ENCODE measurements around the gene CIPC. TPM values are rescaled to one million over a fixed set of nuclear protein-coding genes. Genes with fewer than 3 reads are reported as not detected.
A peak's percentile ranks its signal among the peaks of the same experiment; 100 is the strongest.

Gene CIPC
- polyA plus RNA-seq, 1 experiment, result 15.5 TPM

DNA sequence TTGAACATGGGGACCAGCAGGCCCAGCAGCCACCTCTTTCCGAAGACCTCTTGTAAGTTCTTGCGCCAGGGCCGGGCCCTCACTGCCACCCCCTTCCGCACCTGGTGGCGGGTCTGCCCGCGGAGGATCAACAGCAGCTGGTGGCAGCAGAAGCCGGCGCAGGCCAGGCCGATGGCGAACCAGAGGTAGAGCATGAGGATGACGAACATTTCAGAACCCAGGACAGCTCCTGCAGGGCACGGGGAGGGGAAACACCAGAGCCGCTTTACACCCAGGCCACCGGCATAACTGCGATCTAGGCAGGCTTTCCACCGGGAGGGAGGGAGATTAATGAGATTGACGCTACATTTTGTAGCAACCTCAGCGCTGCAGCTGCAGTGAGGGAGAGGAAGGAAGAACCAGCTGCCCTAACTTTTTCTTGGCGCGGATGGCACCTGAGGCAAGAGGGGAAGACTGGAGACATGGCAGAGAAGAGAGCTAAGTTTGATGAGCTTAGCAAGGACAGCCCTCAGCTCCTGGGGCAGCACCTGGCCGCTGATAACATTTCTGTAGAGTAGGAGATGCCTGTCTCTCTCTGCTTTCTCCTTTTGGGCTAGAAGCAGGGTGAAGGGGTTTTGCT is 35.8 kb downstream of the CIPC start:
- TF ChIP-seq, protein P1, sequence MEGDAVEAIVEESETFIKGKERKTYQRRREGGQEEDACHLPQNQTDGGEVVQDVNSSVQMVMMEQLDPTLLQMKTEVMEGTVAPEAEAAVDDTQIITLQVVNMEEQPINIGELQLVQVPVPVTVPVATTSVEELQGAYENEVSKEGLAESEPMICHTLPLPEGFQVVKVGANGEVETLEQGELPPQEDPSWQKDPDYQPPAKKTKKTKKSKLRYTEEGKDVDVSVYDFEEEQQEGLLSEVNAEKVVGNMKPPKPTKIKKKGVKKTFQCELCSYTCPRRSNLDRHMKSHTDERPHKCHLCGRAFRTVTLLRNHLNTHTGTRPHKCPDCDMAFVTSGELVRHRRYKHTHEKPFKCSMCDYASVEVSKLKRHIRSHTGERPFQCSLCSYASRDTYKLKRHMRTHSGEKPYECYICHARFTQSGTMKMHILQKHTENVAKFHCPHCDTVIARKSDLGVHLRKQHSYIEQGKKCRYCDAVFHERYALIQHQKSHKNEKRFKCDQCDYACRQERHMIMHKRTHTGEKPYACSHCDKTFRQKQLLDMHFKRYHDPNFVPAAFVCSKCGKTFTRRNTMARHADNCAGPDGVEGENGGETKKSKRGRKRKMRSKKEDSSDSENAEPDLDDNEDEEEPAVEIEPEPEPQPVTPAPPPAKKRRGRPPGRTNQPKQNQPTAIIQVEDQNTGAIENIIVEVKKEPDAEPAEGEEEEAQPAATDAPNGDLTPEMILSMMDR (IDR thresholded peaks at IDR 0.05; ENCODE audit: insufficient read depth, low read depth, low read length), result no peak
- Histone ChIP-seq H3K27me3 (ENCODE audit: control insufficient read depth, insufficient read depth, low read length) (peaks cover 17% of the 10 kb centered on the region), H3K4me3 (ENCODE audit: low read depth, low read length) (no peak overlapping the region), H3K36me3 (ENCODE audit: control insufficient read depth, insufficient read depth, low read length) (no peaks in the 10 kb centered on the region)
- ChIA-PET CTCF (interaction anchor here (0.7 to 2.8 kb wide), 5 partner anchors 10 to 261 kb away, joined by 3 to 21 read pairs (median 3); no protein-coding TSS in a partner anchor), POLR2A (no interaction called here)
- no peak for DNase-seq (ENCODE audit: low read depth)

DNA sequence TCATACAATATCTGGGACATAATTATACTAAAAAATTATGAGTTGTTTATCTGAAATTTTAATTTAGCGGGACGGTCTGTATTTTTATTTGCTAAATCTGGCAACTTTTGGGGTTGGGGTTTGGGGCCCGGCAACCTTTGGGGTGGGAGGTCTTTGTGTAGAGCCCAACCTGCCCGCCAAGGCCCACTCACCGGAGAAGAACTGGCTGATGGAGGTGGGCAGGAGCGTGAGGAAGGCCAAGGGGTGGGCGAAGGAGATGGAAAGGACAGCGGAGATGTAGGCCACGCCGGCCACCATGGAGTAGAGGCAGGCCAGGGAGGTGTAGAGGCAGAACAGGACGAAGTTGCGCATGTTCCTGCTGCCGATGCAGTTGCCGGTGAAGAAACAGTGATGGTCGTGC is 41.0 kb downstream of the CIPC start:
- ChIA-PET POLR2A (no interaction called here), CTCF (interaction anchor here (1.8 kb wide), 1 partner anchor 10 kb away, joined by 5 read pairs; no protein-coding TSS in a partner anchor)
- TF ChIP-seq, protein P1 (IDR thresholded peaks at IDR 0.05; ENCODE audit: insufficient read depth, low read depth, low read length), result no peak
- no peaks in the 10 kb centered on the region for H3K36me3 ChIP-seq (ENCODE audit: control insufficient read depth, insufficient read depth, low read length)
- peaks cover 40% of the 10 kb centered on the region for H3K27me3 ChIP-seq (ENCODE audit: control insufficient read depth, insufficient read depth, low read length)
- no peak overlapping the region for H3K4me3 ChIP-seq (ENCODE audit: low read depth, low read length)
- DNase-seq (ENCODE audit: low read depth), result no peak

DNA sequence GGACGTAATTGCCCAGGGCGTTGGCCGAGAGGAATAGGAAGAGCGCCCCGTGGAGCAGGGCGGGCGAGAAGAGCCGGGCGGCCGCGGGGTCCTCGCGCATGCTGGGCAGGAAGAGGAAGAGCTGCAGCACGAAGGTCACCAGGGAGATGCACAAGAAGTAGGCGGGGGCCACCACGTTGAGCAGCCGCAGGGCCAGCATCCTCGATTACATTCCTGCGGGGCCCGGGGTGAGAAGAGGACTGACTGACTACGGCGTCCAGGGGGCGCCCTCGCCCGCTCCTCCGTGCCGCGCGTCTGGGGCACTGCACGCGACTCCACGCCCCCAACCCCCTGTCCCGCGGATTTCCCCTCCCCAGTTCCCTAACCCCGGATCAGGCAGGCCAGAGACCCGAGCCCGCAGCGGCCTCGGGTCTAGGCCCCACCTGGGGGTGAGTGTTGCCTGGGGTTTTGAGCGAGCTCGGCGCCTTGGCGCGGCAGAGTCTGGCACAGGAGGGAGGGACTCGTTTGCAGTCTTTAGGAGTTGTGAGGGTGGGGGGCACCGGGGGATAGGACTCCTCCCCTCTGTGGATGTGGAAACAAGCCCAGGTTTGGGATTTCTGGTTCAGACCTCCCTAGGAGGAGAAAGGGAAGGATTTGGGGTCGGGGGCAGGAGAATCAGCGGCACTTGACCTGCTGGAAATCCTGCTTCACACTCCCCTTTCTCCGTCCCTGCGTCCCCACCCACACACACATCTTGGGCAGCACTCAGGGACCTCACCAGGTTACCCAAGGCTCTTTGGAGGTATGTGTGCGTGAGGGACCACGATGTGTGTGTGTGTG is 41.7 kb downstream of the CIPC start:
- peaks cover 43% of the 10 kb centered on the region for H3K27me3 ChIP-seq (ENCODE audit: control insufficient read depth, insufficient read depth, low read length)
- POLR2A ChIA-PET, result no interaction called here
- H3K4me3 ChIP-seq (ENCODE audit: low read depth, low read length), result no peak overlapping the region
- TF ChIP-seq, protein P1 (IDR thresholded peaks at IDR 0.05; ENCODE audit: insufficient read depth, low read depth, low read length), result peak; percentile 57
- CTCF ChIA-PET, result interaction anchor here (1.8 kb wide), 1 partner anchor 9 kb away, joined by 5 read pairs; no protein-coding TSS in a partner anchor
- no peaks in the 10 kb centered on the region for H3K36me3 ChIP-seq (ENCODE audit: control insufficient read depth, insufficient read depth, low read length)
- DNase-seq (ENCODE audit: low read depth), result no peak

DNA sequence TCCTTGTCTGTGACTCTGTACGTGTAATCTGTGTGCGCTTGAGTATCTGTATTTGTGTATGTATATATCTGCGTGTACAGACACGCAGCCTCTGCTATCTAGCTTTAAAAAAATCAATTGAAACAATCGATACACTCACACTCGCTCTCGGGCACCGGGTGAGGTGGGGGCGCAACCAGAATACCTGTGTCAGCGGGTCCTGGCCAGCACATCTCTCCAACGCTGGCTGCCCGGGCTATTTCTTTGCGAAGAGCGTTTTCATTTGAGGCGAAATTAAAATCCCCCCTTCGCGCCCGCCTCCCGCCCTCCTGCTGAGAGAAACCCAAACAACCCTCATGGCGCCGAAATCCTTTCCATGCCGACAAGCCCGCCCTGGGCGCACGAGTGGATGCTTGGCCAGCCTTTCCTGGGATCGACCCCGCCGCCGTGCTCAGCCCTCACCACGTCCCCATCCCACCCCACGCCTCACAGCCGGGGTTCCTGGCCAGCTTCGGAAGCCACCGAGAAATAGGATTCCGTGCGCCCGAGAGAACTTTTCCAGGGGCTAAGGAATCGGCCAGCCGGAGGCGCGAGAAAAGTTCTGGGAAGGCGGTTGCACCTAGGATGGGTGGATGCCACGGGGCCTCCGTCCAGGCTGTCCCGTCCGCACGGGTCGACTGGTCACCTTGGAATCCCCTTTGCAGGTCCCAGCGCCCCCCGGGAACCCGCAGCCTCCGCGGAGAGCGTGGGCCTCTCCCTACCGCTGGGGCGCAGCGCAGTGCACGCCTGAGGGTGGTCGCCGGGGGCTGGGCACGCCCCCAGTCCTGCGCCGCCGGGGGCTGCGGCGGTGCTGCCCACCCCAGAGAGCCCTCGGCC is 42.5 kb downstream of the CIPC start:
- DNase-seq (ENCODE audit: low read depth), result no peak
- H3K27me3 ChIP-seq (ENCODE audit: control insufficient read depth, insufficient read depth, low read length), result peaks cover 44% of the 10 kb centered on the region
- POLR2A ChIA-PET, result no interaction called here
- CTCF ChIA-PET, result interaction anchor here (1.8 kb wide), 1 partner anchor 8 kb away, joined by 5 read pairs; no protein-coding TSS in a partner anchor
- TF ChIP-seq, protein P1 (IDR thresholded peaks at IDR 0.05; ENCODE audit: insufficient read depth, low read depth, low read length), result no peak
- H3K4me3 ChIP-seq (ENCODE audit: low read depth, low read length), result no peak overlapping the region
- H3K36me3 ChIP-seq (ENCODE audit: control insufficient read depth, insufficient read depth, low read length), result no peaks in the 10 kb centered on the region

All from BJ (cell line).